Subcutaneous adipose tissue (tissue), 4 donors: ENCODE results near the gene STXBP6. TPM values are rescaled to one million over a fixed set of nuclear protein-coding genes. Genes with fewer than 3 reads are reported as not detected.

Source experiments
- total RNA-seq, 4 donors: library from RNA; depleted of rRNA; stranded (reverse); fragments of >200 nt; gene quantifications; one replicate each; pipeline ENCODE4 v1.1.0, GENCODE V29; 2016
- TF ChIP-seq, protein P1 (sequence below): fragments of 450-650 bp; IDR thresholded peaks from one replicate; pipeline ENCODE4 v1.5.1; 2016; ENCODE audit warnings: low read depth, mild to moderate bottlenecking, control low read depth, antibody characterized with exemption, moderate library complexity

Gene STXBP6
- total RNA-seq, 4 donors from 2014 or later, result 5.4 to 11.7 (median 9.3) TPM

DNA sequence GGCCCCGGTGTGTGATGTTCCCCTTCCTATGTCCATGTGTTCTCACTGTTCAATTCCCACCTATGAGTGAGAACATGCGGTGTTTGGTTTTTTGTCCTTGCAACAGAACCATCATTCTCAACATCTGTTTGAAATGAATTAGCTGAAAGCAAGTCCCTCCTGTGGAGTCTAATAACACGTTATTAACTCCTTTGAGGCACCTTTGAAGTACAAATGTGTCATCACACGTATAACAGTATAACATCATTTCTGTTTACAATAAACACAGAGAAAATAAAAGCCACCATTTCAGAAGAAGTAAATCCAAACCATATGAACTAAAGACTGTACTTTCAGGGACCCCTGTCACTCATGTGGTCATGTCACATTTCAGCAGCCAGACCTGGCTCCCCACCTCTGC, 198.5 kb downstream of the STXBP6 start:
- TF ChIP-seq, protein P1, sequence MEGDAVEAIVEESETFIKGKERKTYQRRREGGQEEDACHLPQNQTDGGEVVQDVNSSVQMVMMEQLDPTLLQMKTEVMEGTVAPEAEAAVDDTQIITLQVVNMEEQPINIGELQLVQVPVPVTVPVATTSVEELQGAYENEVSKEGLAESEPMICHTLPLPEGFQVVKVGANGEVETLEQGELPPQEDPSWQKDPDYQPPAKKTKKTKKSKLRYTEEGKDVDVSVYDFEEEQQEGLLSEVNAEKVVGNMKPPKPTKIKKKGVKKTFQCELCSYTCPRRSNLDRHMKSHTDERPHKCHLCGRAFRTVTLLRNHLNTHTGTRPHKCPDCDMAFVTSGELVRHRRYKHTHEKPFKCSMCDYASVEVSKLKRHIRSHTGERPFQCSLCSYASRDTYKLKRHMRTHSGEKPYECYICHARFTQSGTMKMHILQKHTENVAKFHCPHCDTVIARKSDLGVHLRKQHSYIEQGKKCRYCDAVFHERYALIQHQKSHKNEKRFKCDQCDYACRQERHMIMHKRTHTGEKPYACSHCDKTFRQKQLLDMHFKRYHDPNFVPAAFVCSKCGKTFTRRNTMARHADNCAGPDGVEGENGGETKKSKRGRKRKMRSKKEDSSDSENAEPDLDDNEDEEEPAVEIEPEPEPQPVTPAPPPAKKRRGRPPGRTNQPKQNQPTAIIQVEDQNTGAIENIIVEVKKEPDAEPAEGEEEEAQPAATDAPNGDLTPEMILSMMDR, result no peak

DNA sequence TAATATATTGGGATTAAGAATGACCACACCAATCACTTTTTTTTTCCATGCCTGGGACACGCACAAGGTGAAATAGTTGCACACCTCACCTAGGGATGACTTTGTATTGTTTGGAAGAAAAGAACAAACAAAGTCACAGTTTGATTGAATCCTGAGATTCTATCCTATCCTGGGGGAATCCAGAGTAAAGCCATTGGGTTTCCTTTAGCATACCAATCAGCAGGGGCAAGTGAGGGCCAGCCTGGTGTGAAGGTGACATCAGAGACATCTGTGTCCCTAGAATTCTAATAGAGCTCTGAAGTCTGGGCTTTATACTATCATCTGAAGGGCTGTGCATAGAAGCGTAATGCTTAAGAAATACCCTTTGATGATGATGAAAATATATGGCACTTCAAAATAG, 199.9 kb downstream of the STXBP6 start:
- TF ChIP-seq, protein P1, result no peak

DNA sequence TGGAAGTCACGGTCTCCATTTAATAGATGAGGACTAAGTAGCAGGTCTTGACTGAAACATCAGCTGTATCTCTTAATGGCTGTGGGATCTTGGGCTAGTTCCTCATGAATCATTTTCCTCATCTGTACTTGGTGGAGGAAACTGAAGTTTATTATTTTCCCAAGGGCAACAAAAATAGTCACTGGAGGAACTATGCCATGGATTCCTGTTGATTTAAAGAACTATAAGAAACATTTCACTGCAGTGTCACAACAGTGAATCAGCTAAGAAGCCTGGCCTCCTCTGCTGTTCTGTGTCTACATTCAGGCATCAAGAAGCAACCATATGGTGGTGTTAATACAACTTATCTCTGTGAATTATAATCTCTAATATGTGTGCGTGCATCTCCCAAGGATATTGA, 200.5 kb downstream of the STXBP6 start:
- TF ChIP-seq, protein P1, result no peak

DNA sequence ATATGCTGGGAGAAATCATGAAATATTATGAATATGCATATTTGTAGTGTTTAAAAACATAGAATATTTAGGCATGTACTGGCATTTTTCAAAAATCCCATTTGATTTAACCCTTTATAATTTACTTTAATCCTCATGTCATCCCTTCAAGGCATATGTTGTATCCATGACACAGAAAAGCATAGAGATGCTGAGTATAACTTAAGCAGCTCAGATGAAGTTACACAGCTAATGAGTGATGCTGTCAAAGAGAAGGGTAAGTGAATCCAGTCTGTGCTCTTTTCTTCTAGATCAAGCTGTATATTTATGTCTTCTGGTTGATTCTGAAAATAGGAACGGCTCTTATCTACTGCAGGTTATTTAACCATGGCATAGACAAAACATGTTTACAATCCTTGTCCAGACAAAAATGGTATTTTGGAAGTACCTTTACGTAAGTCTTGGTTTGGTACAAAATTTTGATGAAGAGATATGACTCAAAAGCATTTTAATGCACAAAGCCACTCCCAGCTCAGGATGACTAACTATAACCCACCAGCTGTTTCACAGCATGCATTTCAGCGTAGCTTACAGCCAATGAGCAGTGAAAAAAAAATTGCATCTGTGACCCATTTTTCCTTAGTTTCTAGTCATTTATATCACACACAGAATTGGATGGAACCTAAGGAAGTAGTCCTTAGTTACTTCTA, 201.7 kb downstream of the STXBP6 start:
- TF ChIP-seq, protein P1, result no peak

DNA sequence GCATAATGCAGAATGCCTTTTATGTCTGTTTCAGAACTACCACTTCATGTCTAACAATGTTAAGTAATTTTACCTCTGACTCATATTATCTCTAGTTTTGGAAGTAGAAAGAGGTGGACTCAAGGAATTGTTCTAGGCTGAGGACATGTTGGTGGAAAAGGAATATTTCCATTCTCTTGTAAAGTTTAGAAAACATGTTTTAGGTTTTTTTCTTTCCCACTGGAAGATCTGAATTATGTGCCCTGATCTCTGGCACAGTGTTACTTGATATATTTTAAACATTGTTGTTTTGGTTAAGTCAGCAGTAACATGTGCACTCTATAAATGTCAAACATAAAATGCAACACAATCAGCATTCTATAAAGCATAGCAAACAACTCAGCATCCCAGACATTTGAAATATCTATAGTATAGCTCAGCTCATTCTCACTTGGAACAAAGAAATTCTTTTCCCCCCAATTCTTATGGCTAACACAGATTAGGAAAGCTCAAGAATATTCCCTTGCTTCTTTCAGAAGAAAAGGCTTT, 202.3 kb downstream of the STXBP6 start:
- TF ChIP-seq, protein P1, result no peak

DNA sequence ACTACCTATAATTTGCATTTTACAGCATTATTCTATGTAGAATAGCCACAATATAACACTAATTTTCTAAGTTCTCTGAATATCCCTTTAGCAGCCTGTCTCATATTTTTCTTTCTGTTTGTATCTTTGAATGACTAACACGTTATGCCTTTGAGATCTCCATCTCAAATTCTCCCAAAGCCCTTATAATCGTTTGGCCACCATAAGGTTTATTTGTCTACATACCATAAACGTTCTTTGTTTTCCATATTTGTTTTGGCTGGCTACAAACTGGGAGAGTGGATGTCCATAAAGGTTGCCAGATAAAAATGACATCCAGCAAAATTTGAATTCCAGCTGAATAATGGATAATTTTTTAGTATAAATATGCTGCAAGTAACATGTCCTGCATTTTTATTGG, 203.7 kb downstream of the STXBP6 start:
- TF ChIP-seq, protein P1, result no peak

DNA sequence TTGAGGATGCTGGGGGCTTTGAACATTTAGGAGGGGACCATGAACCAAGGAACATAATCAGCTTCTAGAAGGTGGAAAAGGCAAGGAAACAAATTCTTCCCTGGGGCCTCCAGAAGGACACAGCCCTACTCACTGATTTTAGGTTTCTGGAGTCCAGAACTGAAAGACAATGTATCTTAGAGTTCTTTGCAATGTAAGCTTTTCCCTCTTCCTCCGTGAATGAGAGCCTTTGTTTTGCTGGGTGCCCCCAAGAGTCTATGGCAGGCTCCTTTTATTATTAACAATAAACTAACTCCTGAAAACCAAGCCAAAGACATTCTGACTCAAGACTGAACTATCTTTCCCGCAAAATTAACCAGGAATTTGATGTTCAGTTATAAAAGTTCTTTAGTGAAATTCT, 204.1 kb downstream of the STXBP6 start:
- TF ChIP-seq, protein P1, result no peak
